Cardiac muscle cell (in vitro differentiated cells and primary cell): ENCODE data around the gene RNLS. TPM values are rescaled to one million over a fixed set of nuclear protein-coding genes. Genes with fewer than 3 reads are reported as not detected.
A peak's percentile ranks its signal among the peaks of the same experiment; 100 is the strongest.

Source experiments
- DNase-seq, 2 donors: peaks; one replicate each; pipeline versions ENCODE4 v3.0.0 to v3.0.0-alpha.2; 2010 to 2017; ENCODE audit warnings: low read depth in 1 of 2, low spot score in 1 of 2
- H3K27ac ChIP-seq: fragments of 200-600 bp; sonication (generic); 2 replicates; pipeline ENCODE4 v1.5.1; 2016
- H3K27me3 ChIP-seq: fragments of 200-600 bp; sonication (generic); 2 replicates; pipeline ENCODE4 v1.6.0; 2016; ENCODE audit warnings: control low read depth
- H3K36me3 ChIP-seq: fragments of 200-600 bp; sonication (generic); 2 replicates; pipeline ENCODE4 v1.5.1; 2016; ENCODE audit warnings: control low read depth
- H3K4me1 ChIP-seq: fragments of 200-600 bp; sonication (generic); 2 replicates; pipeline ENCODE4 v1.8.1; 2017; ENCODE audit warnings: low read depth, mild to moderate bottlenecking, mixed run types
- H3K4me3 ChIP-seq: fragments of 200-600 bp; sonication (generic); 2 replicates; pipeline ENCODE4 v1.5.1; 2016; ENCODE audit warnings: mild to moderate bottlenecking
- H3K9me3 ChIP-seq: fragments of 200-600 bp; sonication (generic); 2 replicates; pipeline ENCODE4 v1.5.1; 2017; ENCODE audit warnings: low read depth, mild to moderate bottlenecking, control low read depth
- polyA plus RNA-seq: library from polyadenylated mRNA; unstranded; fragments of >200 nt; fragmentation: Nextera tagmentation; extraction: Ambion mirVana; gene quantifications from 2 replicates; pipeline ENCODE4 v1.2.1, GENCODE V29; 2016
- total RNA-seq: library from RNA; depleted of rRNA; stranded (reverse); fragments of >200 nt; gene quantifications from 2 replicates; pipeline ENCODE4 v1.2.3, GENCODE V29; 2016
- TF ChIP-seq, protein P1 (sequence below): IDR thresholded peaks from 2 replicates; pipeline ENCODE4 v1.5.1; 2012; ENCODE audit warnings: low read depth, mild to moderate bottlenecking, low read length

Gene RNLS
- total and polyA plus RNA-seq, 2 experiments from 2014 or later = 6.9 to 13.9 TPM

DNA sequence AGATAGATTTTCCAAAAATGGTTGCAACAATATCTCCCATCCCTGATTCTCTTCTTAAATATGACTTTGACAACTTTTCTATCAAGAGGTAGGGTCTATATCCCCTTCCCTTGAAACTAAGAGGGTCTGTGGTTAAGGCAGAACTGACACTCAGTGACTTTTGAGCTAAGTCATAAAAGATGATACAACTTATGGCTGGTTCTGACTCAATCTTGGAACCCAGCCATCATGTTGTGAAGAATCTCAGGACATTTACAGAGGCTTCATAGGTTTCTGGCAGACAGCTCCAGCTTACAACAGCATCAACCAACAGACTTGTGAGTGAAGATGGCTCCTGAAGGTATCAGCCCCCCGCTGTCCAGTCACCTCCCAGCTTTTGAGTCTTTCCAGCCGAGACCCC, 203.5 kb downstream of the RNLS start:
- Histone ChIP-seq H3K27ac (no peak overlapping the region), H3K4me3 (no peak overlapping the region), H3K4me1 (no peaks in the 10 kb centered on the region), H3K27me3 (no peaks in the 10 kb centered on the region), H3K9me3 (no peaks in the 10 kb centered on the region), H3K36me3 (no peaks in the 10 kb centered on the region)
- TF ChIP-seq, protein P1, sequence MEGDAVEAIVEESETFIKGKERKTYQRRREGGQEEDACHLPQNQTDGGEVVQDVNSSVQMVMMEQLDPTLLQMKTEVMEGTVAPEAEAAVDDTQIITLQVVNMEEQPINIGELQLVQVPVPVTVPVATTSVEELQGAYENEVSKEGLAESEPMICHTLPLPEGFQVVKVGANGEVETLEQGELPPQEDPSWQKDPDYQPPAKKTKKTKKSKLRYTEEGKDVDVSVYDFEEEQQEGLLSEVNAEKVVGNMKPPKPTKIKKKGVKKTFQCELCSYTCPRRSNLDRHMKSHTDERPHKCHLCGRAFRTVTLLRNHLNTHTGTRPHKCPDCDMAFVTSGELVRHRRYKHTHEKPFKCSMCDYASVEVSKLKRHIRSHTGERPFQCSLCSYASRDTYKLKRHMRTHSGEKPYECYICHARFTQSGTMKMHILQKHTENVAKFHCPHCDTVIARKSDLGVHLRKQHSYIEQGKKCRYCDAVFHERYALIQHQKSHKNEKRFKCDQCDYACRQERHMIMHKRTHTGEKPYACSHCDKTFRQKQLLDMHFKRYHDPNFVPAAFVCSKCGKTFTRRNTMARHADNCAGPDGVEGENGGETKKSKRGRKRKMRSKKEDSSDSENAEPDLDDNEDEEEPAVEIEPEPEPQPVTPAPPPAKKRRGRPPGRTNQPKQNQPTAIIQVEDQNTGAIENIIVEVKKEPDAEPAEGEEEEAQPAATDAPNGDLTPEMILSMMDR = no peak
- peak in 1 of 2 donors; percentile 73 for DNase-seq

DNA sequence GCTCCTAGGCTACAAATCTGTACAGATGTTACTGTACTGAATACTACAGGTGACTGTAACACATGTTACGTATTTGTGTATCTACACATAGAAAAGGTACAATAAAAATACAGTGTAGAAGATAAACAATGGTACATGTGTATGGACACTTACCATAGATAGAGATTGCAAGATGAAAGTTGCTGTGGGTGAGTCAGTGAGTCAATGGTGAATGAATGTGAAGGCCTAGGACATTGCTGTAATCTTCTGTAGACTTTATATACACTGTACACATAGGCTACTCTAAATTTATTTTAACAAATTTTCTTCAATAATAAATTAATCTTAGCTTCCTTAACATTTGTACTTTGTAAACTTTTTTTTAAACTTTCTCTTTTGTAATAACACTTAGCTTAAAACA, 205.6 kb downstream of the RNLS start:
- TF ChIP-seq, protein P1 = no peak
- no peak for DNase-seq
- H3K36me3 ChIP-seq = no peaks in the 10 kb centered on the region
- H3K27me3 ChIP-seq = no peaks in the 10 kb centered on the region
- H3K9me3 ChIP-seq = no peaks in the 10 kb centered on the region
- no peak overlapping the region for H3K4me3 ChIP-seq
- no peaks in the 10 kb centered on the region for H3K4me1 ChIP-seq
- no peak overlapping the region for H3K27ac ChIP-seq

DNA sequence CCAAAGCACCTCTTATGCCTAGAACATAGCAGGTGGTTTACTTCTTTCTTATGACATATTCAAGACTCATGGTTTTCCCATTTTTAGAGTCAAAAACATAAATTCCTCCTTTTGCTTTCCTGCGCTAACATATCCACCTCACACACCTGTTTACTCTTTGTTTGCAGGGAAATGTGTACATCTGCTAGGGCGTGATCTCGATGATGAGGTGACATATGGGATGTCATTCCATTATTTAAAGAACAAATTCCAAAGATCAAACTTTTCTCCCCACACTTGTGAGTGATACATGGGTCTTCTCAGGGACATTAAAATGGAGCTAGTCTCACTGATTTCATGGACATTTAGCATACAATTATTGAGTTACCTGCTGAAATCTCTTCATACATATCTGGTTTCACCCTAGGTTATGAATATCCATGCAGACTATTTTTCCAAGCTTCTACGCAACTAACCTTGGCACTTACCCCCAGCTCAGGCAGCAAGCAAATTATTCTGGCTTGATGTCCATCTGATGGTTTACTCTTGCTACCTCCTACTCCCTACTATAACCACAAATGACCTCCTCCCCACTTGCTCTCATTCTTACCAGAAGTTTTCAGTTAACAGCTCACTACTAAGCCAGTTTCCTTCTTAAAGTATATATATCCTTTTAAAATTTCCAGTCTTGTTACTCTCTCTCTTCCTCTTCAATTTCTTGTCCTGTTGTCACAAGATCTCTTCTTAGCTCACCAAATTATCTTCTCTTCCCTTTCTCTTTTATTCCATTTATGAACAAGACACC, 208.5 kb downstream of the RNLS start:
- Histone ChIP-seq H3K27ac (no peak overlapping the region), H3K4me1 (no peaks in the 10 kb centered on the region), H3K36me3 (no peaks in the 10 kb centered on the region), H3K27me3 (no peaks in the 10 kb centered on the region), H3K9me3 (no peaks in the 10 kb centered on the region), H3K4me3 (no peak overlapping the region)
- TF ChIP-seq, protein P1 = no peak
- DNase-seq = peak in 1 of 2 donors; percentile 16

DNA sequence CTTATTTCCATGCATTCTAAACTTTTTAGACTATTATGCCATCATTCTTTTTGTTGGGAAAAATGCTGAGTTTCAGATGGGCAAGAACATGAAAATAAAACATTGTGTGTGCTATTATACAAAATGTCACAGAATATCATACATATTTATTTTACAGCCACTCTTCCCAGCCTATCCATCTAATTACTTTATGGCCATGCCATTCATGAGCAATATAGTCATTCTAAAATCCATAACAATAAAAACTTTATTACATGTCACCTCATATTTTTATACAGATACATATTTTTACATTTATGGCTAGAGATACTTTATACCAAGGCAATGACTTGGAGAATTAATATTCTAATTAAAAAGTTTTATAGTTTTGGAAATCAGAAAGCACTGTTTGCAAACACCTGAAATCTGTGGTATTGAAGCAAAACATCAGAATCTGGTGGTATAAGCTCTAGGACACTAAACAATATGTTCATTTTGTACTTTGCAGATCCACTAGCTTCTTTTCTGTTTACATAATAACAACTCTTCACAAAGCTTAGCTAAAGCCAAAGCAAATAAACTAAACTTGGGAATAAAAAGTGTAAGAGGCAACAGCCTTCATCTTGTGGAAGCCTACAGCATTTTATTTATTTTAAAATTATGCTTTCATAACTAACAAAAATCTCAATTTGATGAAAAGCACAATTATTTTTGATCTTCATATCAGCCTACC, 210.1 kb downstream of the RNLS start:
- H3K27me3 ChIP-seq = no peaks in the 10 kb centered on the region
- H3K36me3 ChIP-seq = no peaks in the 10 kb centered on the region
- no peaks in the 10 kb centered on the region for H3K9me3 ChIP-seq
- H3K4me1 ChIP-seq = no peaks in the 10 kb centered on the region
- DNase-seq = no peak
- H3K27ac ChIP-seq = no peak overlapping the region
- H3K4me3 ChIP-seq = no peak overlapping the region
- TF ChIP-seq, protein P1 = no peak

DNA sequence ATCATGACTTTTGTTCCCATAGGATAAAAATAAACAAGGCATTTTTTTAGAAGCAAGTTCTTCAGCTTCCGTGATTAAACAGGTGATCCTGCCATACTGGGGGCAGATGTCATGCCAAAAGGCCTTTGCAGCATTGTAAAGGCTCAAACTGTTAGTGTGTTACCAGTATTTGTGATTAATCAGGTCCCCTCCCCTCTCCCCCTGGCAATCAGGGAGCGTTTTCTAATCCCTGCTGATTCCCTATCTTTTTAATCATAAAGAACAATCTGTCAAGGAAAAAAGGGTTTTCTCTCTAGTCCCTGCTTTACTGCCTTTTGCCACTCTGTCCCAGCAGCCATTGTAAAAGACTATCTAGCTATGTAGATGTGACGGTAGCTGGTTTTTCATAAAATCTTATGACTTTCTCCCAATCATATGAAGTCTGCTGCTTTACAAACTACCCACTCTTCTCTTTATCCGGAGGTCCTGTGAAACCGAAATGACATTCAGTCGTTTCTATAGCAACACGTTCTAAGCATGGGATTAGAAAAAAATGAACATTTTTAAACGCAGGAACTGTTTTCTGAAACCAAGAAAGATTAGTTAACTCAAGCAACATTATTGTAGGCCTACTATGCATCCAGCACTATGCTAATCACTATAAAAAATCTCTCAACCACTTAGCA, 210.9 kb downstream of the RNLS start:
- TF ChIP-seq, protein P1 = no peak
- Histone ChIP-seq H3K4me1 (no peaks in the 10 kb centered on the region), H3K4me3 (no peak overlapping the region), H3K27ac (no peak overlapping the region), H3K36me3 (no peaks in the 10 kb centered on the region), H3K27me3 (no peaks in the 10 kb centered on the region), H3K9me3 (no peaks in the 10 kb centered on the region)
- DNase-seq = no peak
